Subcutaneous adipose tissue (tissue), 4 donors: Measurements from ENCODE around the gene PAWR. TPM values are rescaled to one million over a fixed set of nuclear protein-coding genes. Genes with fewer than 3 reads are reported as not detected.

Source experiments
- CTCF ChIP-seq: fragments of 450-650 bp; IDR thresholded peaks from one replicate; pipeline ENCODE4 v1.5.1; 2016; ENCODE audit warnings: low read depth, mild to moderate bottlenecking, control low read depth, antibody characterized with exemption, moderate library complexity
- total RNA-seq, 4 donors: library from RNA; depleted of rRNA; stranded (reverse); fragments of >200 nt; gene quantifications; one replicate each; pipeline ENCODE4 v1.1.0, GENCODE V29; 2016

PAWR gene
- total RNA-seq, 4 donors from 2014 or later, result 15.4 to 34.7 (median 25.0) TPM

- no peak for TF ChIP-seq CTCF
Observed at GRCh38 chr12:79624378-79624777, 66.4 kb downstream of the PAWR start.

- no peak for TF ChIP-seq CTCF
Observed at GRCh38 chr12:79619872-79620562, 70.7 kb downstream of the PAWR start.

GRCh38 chr12:79618848-79619404 lies 71.8 kb downstream of the PAWR start:
- TF ChIP-seq CTCF, result no peak

- no peak for TF ChIP-seq CTCF
Observed at GRCh38 chr12:79617696-79618095, 73.1 kb downstream of the PAWR start.

GRCh38 chr12:79615596-79616560 lies 74.9 kb downstream of the PAWR start:
- no peak for TF ChIP-seq CTCF

GRCh38 chr12:79614730-79615129 lies 76.0 kb downstream of the PAWR start:
- no peak for TF ChIP-seq CTCF

- TF ChIP-seq CTCF, result no peak
Observed at GRCh38 chr12:79601908-79602307, 88.9 kb downstream of the PAWR start.
